Measurements from ENCODE around the gene RXRA.

Gene RXRA

GRCh38 chr9:134321531-134321930 is 4.7 kb upstream of the RXRA start:
- no peaks in the 10 kb centered on the region for H3K36me3 ChIP-seq (ENCODE audit: insufficient read depth, low read length)
- peaks cover 19% of the 10 kb centered on the region for H3K4me1 ChIP-seq (ENCODE audit: insufficient read depth, low read length)
- H3K9ac ChIP-seq (ENCODE audit: low read depth, low read length), result no peak overlapping the region
- H3K9me3 ChIP-seq (ENCODE audit: control insufficient read depth, insufficient read depth, low read length), result no peaks in the 10 kb centered on the region

DNA sequence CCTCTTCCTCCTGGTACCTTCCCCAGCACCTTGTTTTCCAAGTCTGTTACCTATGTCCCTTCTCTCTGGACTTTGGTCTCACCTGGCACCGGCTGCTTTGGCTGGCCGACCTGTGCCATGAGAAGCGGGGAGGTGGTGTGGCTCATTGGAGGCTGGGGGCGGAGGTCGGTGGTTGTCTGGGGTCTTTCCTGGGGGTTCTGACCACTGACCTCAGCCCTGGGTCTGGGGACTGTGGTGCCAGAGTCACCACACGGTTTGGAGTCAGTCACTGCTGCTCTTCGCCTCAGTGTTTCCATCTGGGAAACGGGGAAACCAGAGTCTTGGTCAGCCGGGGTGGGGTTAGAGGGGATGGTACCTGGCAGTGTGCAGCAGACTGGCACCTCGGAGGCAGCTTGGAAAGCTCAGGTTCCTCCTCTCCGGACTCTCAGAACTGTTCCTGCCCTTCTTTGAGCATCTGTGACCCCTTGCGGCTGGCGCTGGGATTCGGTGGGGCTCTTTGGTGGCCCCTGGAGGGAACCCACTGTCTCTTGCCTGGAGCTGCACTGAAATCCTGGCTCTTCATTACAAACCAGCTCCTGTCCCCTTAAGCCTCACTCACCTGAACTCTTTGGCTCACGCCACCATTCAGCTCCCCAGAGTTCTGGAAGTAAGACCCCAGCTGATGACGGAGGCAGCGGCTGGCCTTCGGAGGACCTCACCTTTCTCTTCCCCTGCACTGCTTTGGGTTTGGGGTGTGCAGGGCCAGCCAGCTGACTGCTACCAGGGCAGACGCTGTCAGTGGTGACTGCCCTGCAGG is 4.1 kb upstream of the RXRA start:
- Histone ChIP-seq H3K4me1 (ENCODE audit: insufficient read depth, low read length) (peaks cover 19% of the 10 kb centered on the region), H3K36me3 (ENCODE audit: insufficient read depth, low read length) (no peaks in the 10 kb centered on the region), H3K9ac (ENCODE audit: low read depth, low read length) (no peak overlapping the region), H3K9me3 (ENCODE audit: control insufficient read depth, insufficient read depth, low read length) (no peaks in the 10 kb centered on the region)

- Histone ChIP-seq H3K9ac (ENCODE audit: low read depth, low read length) (no peak overlapping the region), H3K9me3 (ENCODE audit: control insufficient read depth, insufficient read depth, low read length) (no peaks in the 10 kb centered on the region), H3K36me3 (ENCODE audit: insufficient read depth, low read length) (no peaks in the 10 kb centered on the region), H3K4me1 (ENCODE audit: insufficient read depth, low read length) (peaks cover 19% of the 10 kb centered on the region)
Observed at GRCh38 chr9:134322781-134323241, 3.4 kb upstream of the RXRA start.

DNA sequence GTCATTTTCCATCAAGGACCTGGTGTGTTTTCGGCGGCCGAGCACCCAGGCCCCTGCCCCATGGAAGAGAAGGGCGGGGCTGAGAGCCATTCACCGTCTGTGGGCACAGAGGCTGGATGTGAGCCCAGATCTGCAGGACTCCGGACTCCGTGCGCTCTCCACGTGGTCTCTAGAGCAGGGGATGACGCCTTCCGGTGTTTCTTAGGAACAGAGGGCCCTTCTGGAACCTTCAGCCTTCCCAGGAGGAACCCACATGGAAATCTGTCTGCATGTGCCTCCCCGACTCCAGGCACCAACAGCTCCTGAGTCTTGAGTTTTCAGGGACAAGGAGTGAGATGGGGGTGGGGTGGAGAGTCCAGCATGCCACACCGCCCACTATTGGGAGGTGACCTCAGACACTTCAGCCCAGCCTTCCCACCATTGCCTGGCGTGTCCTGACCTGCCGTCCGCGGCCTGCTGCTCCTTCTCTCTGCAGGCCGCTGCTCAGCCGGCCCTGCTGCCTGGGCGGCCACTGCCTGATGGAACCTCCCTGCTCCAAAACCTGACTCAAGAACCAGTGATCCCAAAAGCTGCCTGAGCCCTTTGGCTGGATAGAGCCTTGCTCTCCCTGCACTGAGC is 2.4 kb upstream of the RXRA start:
- no peaks in the 10 kb centered on the region for H3K9me3 ChIP-seq (ENCODE audit: control insufficient read depth, insufficient read depth, low read length)
- H3K36me3 ChIP-seq (ENCODE audit: insufficient read depth, low read length), result no peaks in the 10 kb centered on the region
- H3K4me1 ChIP-seq (ENCODE audit: insufficient read depth, low read length), result peaks cover 19% of the 10 kb centered on the region
- no peak overlapping the region for H3K9ac ChIP-seq (ENCODE audit: low read depth, low read length)

DNA sequence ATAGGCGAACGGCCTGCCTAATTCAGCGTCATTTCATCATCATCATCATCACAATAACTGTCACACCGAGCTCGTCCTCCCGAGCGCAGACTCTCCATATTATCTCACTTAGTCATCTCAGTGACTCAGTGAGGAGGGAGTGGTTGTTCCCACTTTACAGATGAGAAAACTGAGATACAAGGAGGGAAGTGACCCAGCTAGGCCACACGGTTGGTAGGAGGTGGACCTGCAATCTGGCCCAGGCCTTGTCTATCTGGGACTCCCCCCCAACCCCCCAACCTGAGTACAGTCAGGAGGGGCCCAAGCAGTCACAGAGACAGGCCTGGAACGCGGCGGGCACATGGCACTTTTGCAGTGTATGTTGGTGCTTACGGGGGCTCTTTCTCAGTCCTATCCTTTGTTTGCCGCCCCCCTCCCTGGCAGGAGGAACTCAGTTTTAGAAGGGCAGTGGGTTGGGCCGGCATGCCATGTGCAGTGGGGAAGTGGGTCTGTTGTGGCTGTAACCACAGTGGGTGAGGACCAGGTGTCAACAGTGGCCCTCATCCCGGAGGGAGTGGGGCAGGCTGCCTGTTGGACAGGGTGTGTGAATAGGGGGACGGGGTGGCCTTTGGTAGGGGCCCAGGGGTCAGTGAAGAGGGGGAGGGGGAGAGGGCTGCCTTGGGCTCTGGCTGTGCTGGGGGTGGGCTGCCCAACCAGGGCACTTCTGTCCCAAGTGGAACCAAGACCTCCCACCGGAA is 1.7 kb upstream of the RXRA start:
- H3K36me3 ChIP-seq (ENCODE audit: insufficient read depth, low read length), result no peaks in the 10 kb centered on the region
- H3K9ac ChIP-seq (ENCODE audit: low read depth, low read length), result no peak overlapping the region; the same call in 1 of the 2 replicates
- H3K9me3 ChIP-seq (ENCODE audit: control insufficient read depth, insufficient read depth, low read length), result no peaks in the 10 kb centered on the region
- H3K4me1 ChIP-seq (ENCODE audit: insufficient read depth, low read length), result peaks cover 24% of the 10 kb centered on the region

DNA sequence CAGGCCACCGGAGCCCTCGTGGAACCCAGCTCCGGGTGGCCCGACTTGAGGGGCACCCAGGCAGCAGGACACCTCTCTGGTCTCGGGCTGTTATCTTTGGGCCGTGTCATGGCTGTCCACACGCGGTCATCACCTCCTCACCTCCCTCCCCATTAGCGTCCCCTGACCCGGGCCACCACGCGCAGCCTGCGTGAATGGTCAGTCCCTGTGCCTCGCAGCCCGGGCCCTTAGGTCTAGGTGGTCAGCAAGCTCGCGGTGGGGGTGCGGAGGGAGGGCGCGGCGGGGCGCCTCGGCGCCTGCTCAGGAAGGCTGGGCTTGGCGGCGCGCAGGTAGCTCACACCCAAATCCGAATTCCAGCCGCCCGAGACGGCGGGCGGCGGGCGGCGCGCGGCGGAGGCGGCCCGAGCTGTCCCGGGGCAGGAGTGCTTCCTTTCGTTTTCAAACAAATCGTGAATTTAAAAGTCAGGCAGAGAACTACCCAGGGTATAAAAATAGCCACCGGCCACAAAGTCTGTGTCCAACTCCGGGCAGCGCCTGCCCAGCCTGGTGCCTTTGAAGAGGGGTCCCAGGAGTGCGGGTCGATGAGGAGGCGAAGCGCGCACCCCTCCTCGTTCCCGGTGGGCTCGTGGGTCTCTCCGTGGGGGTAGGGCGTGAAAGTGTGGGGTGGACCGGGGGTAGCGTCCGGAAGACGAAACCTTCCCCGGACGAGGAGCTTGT is 1.0 kb upstream of the RXRA start:
- Histone ChIP-seq H3K4me1 (ENCODE audit: insufficient read depth, low read length) (peaks cover 27% of the 10 kb centered on the region), H3K9ac (ENCODE audit: low read depth, low read length) (peak overlapping the region; percentile 74), H3K9me3 (ENCODE audit: control insufficient read depth, insufficient read depth, low read length) (no peaks in the 10 kb centered on the region), H3K36me3 (ENCODE audit: insufficient read depth, low read length) (no peaks in the 10 kb centered on the region)

DNA sequence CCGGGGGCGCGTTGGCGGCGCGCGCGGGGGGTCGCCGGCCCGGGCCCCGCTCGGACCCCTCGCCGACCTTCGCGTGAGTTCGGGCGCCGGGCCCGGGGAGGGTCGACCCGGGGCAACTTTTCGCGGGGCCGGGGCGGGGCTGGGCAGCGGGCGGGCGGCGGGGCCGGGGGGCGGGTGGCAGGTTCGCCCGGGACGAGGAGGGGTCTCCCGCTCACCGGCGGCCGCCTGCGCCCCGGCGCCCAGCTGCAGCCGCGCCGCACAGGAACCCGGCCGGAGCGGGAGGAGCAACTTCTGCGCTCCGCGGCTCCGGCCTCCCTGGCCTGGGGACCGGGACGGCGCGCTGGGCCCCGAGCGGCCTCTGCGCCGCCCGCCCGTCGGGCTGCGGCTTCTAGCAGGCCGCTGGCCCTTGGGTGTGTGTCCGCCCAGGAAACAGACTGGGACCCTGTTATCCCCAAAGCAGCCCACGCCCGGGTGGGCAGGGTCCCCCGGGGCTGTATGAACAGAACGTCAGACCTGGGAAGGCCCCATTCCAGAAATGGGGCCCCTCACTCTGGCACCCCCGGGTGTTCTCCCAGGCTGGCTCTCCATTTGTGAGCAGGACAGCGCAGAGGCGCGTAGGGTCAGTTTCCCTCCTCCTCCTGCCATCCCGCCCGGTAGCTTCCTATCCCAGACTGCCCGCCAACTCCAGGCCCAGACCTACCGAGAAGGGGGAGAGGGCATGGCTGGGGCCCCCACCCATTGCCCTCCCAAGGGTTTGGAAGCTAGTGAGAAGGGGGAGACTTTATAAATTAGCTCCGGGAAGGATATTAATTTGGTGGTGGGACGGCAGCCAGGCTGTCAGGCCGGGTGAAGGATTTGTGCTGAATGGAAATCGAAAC is 708 bp downstream of the RXRA start:
- Histone ChIP-seq H3K4me1 (ENCODE audit: insufficient read depth, low read length) (peaks cover 19% of the 10 kb centered on the region), H3K9me3 (ENCODE audit: control insufficient read depth, insufficient read depth, low read length) (no peaks in the 10 kb centered on the region), H3K36me3 (ENCODE audit: insufficient read depth, low read length) (no peaks in the 10 kb centered on the region), H3K9ac (ENCODE audit: low read depth, low read length) (peak overlapping the region; percentile 65)

DNA sequence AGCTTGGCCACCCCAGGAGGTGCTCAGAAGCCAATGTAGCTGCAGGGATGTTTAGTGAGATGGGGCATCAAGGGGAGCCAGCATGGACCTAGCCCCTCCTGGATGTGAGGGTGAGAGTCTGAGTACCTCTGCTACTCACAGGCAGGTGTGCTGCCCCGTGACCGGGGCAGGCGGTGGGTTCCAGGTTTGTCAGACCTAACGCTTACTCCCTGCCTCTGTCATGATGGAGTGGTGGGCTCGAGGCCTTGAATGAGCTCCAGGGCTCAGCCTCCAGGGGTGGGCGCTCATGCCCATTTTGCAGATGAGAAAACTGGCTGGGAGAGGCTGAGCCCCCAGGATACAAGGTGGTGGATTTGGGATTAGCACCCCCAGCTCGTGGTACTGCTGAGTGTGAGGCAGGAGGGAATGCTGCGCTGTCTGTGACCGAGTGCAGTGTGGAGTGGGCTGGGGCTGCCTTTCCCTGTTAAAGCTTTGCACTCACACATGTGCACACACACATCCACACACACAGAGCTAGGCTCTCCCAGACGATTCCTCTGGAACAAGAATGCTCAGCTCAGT is 1.5 kb downstream of the RXRA start:
- Histone ChIP-seq H3K4me1 (ENCODE audit: insufficient read depth, low read length) (peaks cover 19% of the 10 kb centered on the region), H3K36me3 (ENCODE audit: insufficient read depth, low read length) (no peaks in the 10 kb centered on the region), H3K9me3 (ENCODE audit: control insufficient read depth, insufficient read depth, low read length) (no peaks in the 10 kb centered on the region), H3K9ac (ENCODE audit: low read depth, low read length) (peak overlapping the region; percentile 65)

DNA sequence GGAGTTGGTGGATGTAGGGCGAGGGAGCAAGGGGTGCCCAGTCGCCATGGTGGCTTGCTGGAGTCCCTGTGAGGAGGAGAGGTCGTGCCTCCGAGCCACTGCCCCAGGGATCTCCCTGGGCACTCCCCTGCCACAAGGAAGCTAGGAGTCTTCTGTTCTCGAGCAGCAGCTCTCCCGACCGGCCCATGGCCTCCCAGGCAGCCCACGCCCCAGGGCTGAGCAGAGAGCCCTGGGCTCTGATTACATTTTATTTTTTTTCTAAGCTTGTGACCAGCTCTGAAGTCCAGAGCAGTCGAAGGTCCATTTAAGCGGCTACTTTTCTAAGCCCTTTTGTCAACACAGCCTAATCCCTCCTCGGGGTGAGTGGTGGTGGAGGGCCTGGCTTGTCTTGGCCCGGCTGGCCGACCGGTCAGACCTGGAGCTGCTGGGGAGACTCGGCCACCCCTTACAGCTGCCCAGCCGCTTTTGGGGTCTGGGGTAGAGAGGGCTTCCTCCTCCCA is 2.1 kb downstream of the RXRA start:
- H3K9me3 ChIP-seq (ENCODE audit: control insufficient read depth, insufficient read depth, low read length), result no peaks in the 10 kb centered on the region
- no peak overlapping the region for H3K9ac ChIP-seq (ENCODE audit: low read depth, low read length)
- no peaks in the 10 kb centered on the region for H3K36me3 ChIP-seq (ENCODE audit: insufficient read depth, low read length)
- H3K4me1 ChIP-seq (ENCODE audit: insufficient read depth, low read length), result peaks cover 18% of the 10 kb centered on the region

DNA sequence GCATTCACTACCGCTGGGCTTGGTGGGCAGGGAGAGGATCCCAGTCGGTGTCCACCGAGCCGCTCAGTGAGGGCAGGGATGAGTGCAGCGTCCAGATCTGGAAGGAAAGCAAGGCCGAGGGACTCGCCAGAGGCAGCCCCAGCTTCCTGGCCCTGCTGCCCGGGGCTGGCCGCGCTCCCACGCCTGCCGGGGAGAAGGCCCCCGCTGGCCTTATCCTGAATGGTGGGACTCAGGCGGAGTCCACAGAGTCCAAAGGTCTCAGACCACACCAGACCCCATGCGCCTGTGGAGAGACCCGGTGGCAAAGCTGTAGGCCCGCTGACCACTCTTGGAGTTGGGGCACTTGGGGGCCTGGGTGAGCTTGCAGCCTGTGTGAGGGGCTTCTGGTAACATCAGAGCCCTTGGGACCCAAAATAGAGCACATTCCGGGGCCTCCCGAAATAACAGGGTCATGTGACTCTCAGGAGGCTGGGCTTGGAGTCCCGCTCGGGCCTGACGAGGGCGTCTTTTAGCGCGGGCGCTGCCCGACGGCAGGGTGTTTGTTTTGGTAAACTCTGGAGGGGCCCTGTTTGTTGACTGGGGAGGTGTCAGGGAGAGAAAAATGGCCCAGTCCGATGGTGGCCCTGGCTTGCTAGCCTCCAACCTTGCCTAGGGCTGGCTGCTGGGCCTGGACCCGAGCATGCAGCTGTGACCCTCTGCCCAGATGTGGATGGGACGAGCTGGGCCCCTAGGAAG is 2.8 kb downstream of the RXRA start:
- Histone ChIP-seq H3K4me1 (ENCODE audit: insufficient read depth, low read length) (peaks cover 12% of the 10 kb centered on the region; the same call in 1 of the 2 replicates), H3K9me3 (ENCODE audit: control insufficient read depth, insufficient read depth, low read length) (no peaks in the 10 kb centered on the region), H3K36me3 (ENCODE audit: insufficient read depth, low read length) (no peaks in the 10 kb centered on the region), H3K9ac (ENCODE audit: low read depth, low read length) (peak overlapping the region; percentile 3; the same call in 1 of the 2 replicates)

GRCh38 chr9:134329576-134329855 is 3.3 kb downstream of the RXRA start:
- no peaks in the 10 kb centered on the region for H3K9me3 ChIP-seq (ENCODE audit: control insufficient read depth, insufficient read depth, low read length)
- peak overlapping the region; percentile 3; the same call in 1 of the 2 replicates for H3K9ac ChIP-seq (ENCODE audit: low read depth, low read length)
- H3K36me3 ChIP-seq (ENCODE audit: insufficient read depth, low read length), result no peaks in the 10 kb centered on the region
- H3K4me1 ChIP-seq (ENCODE audit: insufficient read depth, low read length), result peaks cover 9% of the 10 kb centered on the region; the same call in 1 of the 2 replicates

- Histone ChIP-seq H3K36me3 (ENCODE audit: insufficient read depth, low read length) (no peaks in the 10 kb centered on the region), H3K4me1 (ENCODE audit: insufficient read depth, low read length) (peaks cover 9% of the 10 kb centered on the region; the same call in 1 of the 2 replicates), H3K9ac (ENCODE audit: low read depth, low read length) (no peak overlapping the region), H3K9me3 (ENCODE audit: control insufficient read depth, insufficient read depth, low read length) (no peaks in the 10 kb centered on the region)
Observed at GRCh38 chr9:134329886-134330285, 3.6 kb downstream of the RXRA start.

DNA sequence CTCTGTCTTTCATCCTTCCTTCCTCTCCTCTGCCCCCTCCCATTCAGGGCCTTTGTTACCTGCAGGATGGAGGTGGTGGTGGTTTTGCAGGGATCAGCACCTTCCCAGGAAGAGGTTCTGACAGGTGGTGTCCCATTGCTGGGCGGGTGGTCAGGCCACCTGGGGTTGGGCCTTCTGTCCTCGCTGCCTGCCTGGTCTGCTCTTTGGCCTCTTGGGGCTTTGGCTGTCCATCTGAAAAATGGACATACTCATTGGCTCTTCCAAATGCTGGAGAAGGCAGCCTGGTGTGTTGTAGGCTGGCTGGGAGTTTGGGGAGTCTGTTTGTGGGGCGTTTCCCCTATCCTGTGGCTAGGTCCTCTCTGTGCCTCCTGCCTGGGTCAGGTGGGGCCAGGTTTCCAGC is 4.3 kb downstream of the RXRA start:
- H3K36me3 ChIP-seq (ENCODE audit: insufficient read depth, low read length), result no peaks in the 10 kb centered on the region
- H3K9ac ChIP-seq (ENCODE audit: low read depth, low read length), result no peak overlapping the region
- H3K4me1 ChIP-seq (ENCODE audit: insufficient read depth, low read length), result peaks cover 9% of the 10 kb centered on the region; the same call in 1 of the 2 replicates
- no peaks in the 10 kb centered on the region for H3K9me3 ChIP-seq (ENCODE audit: control insufficient read depth, insufficient read depth, low read length)
